IPS-20b (cell line): ENCODE data around the gene C3orf85.

Source experiments
- H3K27ac ChIP-seq: one replicate; pipeline ENCODE4 v1.5.1; 2013; ENCODE audit warnings: low read length
- H3K27me3 ChIP-seq: 2 replicates; pipeline ENCODE4 v1.6.1; 2013; ENCODE audit warnings: mild to moderate bottlenecking, low read length, inconsistent platforms; ENCODE audit not compliant: insufficient read depth
- H3K36me3 ChIP-seq: 2 replicates; pipeline ENCODE4 v1.6.1; 2013; ENCODE audit warnings: low read depth, mild to moderate bottlenecking, inconsistent platforms, low read length, moderate library complexity; ENCODE audit not compliant: insufficient read depth
- H3K4me1 ChIP-seq: 2 replicates; pipeline ENCODE4 v1.6.1; 2013; ENCODE audit warnings: mild to moderate bottlenecking, control low read depth, inconsistent platforms, low read length, moderate library complexity; ENCODE audit not compliant: insufficient read depth
- H3K4me3 ChIP-seq: 2 replicates; pipeline ENCODE4 v1.5.1; 2013; ENCODE audit warnings: mild to moderate bottlenecking, low read length, inconsistent platforms
- H3K9ac ChIP-seq: 2 replicates; pipeline ENCODE4 v1.6.1; 2013; ENCODE audit warnings: low read depth, mild to moderate bottlenecking, inconsistent platforms, low read length, moderate library complexity
- H3K9me3 ChIP-seq: 2 replicates; pipeline ENCODE4 v1.6.1; 2013; ENCODE audit warnings: mild to moderate bottlenecking, low read depth, low read length, inconsistent platforms; ENCODE audit not compliant: insufficient read depth

C3orf85 gene

DNA sequence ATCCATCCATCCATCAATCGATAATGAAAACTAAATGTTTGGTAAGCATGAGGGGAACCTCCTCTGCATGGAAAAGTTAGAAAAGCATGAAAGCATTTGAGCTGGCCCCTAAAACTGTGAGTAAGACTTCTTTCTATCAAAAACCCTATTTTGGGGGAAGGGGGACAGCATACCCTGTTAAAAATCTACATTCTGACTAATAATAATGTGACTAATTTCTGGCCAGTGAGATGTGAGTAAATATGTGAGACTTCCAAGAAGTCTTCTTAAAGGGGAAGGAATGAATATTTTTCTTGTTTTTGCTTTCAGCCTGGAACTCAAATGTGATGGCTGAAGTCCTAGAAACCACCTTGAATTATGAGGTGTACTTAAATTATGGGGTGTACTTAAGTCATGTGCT, 54.9 kb downstream of the C3orf85 start:
- H3K4me3 ChIP-seq: no peak overlapping the region
- H3K36me3 ChIP-seq: no peaks in the 10 kb centered on the region
- H3K9ac ChIP-seq: no peak overlapping the region
- no peak overlapping the region for H3K27ac ChIP-seq
- no peaks in the 10 kb centered on the region for H3K9me3 ChIP-seq
- H3K4me1 ChIP-seq: no peaks in the 10 kb centered on the region; the same call in 1 of the 2 replicates
- H3K27me3 ChIP-seq: no peaks in the 10 kb centered on the region

DNA sequence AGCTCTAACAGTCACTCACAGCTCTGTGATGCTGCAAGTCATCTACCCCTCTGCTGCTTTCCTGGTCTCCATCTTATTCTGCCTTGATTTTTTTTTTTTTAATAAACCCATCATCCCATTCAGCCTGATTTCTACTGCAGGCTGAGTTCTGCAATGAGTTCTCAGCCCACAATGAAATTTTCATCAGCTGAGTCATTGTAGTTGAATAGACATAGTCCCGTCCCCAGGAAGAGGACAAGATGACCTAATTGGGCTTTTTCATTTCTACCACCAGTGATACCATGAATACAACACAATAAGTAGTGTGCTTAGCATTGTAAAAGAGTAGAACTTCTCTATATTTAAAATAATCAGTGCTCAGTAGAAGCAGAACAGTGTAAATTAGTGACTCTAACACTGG, 59.3 kb downstream of the C3orf85 start:
- H3K9me3 ChIP-seq: peaks cover 3% of the 10 kb centered on the region; the same call in 1 of the 2 replicates
- H3K27ac ChIP-seq: no peak overlapping the region
- no peaks in the 10 kb centered on the region for H3K36me3 ChIP-seq
- H3K4me1 ChIP-seq: no peaks in the 10 kb centered on the region
- no peaks in the 10 kb centered on the region for H3K27me3 ChIP-seq
- H3K9ac ChIP-seq: no peak overlapping the region
- H3K4me3 ChIP-seq: no peak overlapping the region
